Thyroid gland (tissue), 4 donors: ENCODE results near the gene JTB.

ENCODE experiments used
- POLR2A ChIP-seq, 2 donors: fragments of 450-650 bp; IDR thresholded peaks; one replicate each; pipeline ENCODE4 v1.6.1; 2017; ENCODE audit warnings: antibody characterized with exemption in 2 of 2, mild to moderate bottlenecking in 2 of 2, moderate library complexity in 1 of 2
- TF ChIP-seq, protein P1 (sequence below), 6 experiments: fragments of 200-600 bp in 3 of 6; fragments of 450-650 bp in 3 of 6; sonication (generic) in 3 of 6; IDR thresholded peaks; one replicate each; pipeline ENCODE4 v1.5.1; 2016 to 2019; ENCODE audit warnings: antibody characterized with exemption in 6 of 6, mild to moderate bottlenecking in 2 of 6, inconsistent platforms in 1 of 6, moderate library complexity in 1 of 6

DNA sequence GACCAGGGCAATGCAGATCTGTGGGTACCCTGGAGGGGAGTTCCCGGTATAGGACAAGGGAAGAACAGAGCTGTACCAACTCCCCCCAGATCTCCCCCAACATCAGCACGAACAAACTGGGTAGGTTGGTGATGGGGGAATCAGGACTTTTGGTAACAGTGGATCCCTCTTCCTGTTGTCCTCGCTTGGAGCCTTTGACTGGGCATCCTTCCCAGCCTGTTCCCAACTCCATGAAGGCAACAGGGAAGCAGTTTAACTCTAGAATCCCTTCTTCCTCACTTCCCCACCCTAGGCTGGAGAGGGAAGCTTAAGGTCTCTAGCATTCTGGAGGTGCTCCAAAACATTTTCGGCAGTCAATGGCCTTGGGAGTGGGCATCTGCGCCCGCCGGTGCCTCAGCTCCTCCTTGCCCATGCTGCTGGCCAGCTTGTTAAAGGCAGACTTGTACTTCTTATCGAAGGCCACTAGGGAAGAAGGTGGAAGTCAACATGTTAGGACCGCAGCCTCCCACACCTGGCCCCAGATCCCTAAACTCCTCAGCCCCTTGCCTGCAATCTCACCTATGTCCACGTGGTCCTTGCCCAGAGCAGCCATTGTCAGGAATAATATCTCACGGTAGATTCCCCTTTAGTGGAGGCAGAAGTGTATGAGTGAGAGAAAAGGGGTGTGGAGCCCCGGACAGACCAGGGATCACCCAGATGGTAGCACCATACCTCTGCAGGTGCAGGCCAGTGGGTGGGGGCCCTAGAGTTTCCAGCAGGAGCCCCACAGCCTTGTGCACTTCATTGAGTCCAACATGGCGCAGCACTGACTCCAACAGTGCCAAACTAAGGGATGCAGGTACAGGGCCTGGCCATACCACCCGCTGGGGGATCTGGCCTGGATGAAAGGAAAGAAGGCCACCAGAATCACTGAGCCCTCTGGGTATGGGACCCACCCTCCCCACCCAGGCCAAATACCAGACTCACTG lies 47.2 kb downstream of the JTB start:
- TF ChIP-seq, protein P1, sequence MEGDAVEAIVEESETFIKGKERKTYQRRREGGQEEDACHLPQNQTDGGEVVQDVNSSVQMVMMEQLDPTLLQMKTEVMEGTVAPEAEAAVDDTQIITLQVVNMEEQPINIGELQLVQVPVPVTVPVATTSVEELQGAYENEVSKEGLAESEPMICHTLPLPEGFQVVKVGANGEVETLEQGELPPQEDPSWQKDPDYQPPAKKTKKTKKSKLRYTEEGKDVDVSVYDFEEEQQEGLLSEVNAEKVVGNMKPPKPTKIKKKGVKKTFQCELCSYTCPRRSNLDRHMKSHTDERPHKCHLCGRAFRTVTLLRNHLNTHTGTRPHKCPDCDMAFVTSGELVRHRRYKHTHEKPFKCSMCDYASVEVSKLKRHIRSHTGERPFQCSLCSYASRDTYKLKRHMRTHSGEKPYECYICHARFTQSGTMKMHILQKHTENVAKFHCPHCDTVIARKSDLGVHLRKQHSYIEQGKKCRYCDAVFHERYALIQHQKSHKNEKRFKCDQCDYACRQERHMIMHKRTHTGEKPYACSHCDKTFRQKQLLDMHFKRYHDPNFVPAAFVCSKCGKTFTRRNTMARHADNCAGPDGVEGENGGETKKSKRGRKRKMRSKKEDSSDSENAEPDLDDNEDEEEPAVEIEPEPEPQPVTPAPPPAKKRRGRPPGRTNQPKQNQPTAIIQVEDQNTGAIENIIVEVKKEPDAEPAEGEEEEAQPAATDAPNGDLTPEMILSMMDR (IDR thresholded peaks at IDR 0.05), result no peak
- no peak for TF ChIP-seq POLR2A (IDR thresholded peaks at IDR 0.05)
